HS-5 (cell line): ENCODE measurements around the gene GRIN1.
"Not testable (repeated sequence)": the region's sequence is repeated elsewhere in the genome, so short reads cannot be mapped to it uniquely, and the experiment has no call there.

ENCODE experiments used
- DNase-seq: peaks from one replicate; pipeline ENCODE4 v3.0.0-alpha.2; 2012; ENCODE audit warnings: low read depth

GRIN1 gene

DNA sequence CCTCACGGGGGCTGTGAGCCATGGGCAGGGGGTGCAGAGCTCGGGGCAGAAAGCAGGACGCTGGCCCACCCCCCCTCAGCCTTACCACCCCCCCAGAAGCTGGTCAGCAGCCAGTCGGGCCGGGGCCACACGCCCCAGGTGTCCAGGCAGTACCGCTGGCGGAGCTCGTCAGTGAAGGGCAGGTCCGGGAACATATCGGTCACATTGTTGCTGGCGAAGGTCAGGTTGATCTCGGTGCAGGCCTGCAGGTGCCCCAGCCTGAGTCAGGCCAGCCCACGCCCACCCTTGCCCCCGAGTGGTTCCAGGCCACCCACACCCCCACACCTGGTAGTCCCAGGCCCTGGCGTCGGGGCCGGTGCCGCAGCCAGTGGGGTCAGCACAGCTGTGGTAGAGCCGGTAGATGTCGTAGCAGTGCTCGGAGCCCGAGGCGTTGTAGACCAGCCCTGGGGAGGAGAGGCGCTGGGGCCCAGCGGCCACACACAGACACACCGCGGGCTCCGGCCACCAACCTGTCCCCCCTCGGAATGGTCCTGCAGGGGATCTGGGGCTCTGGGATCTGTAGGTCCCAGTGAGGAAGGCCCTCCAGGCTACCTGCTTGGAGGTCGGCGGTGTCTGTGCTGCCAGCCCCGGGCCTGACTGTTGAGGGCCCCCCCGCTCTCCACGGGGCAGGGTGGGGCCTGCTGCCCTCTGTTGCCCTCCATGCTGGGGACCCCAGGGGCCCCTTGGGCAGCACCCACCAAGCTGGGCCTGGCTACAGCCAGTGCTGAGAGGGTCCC lies 27.0 kb upstream of the GRIN1 start:
- no peak for DNase-seq

DNA sequence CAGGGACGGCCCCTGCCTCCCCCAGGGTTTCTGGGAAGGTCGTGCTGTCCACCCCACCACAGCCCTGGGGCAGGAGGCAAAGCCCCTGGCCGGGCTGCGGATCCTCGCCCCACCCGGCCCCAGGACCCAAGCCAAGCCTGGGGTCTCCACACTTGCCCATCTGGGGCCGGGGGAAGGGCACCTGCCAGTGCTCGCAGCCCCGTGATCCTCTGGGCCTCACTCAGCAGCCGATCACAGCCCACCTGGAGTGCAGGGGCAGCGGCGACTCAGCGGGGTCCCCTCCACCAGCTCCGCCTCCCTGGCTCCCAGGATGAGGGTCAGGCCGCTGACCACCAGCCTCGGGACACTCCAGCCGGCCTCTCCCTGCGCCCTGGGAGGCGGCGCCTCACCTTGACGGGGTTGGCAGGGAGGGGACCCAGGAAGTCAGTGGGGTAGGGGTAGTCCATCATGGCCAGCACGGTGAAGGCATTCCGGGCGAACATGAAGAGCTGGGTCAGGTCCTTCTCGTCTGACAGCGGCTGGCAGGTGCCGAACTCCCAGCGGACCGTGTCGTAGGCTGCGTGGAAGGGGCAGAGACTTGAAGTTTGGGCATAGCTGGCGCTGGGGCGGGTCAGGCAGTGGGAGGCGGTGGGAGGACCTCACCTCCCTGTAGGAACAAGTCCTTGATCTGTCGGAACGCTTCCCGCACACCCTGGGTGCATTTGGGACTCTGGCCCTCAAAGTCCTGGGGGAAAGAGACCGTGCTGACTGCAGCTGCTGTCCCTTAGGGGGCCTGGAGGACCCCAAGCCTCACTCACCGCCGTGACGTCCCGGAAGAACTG lies 26.2 kb upstream of the GRIN1 start:
- DNase-seq: no peak

DNA sequence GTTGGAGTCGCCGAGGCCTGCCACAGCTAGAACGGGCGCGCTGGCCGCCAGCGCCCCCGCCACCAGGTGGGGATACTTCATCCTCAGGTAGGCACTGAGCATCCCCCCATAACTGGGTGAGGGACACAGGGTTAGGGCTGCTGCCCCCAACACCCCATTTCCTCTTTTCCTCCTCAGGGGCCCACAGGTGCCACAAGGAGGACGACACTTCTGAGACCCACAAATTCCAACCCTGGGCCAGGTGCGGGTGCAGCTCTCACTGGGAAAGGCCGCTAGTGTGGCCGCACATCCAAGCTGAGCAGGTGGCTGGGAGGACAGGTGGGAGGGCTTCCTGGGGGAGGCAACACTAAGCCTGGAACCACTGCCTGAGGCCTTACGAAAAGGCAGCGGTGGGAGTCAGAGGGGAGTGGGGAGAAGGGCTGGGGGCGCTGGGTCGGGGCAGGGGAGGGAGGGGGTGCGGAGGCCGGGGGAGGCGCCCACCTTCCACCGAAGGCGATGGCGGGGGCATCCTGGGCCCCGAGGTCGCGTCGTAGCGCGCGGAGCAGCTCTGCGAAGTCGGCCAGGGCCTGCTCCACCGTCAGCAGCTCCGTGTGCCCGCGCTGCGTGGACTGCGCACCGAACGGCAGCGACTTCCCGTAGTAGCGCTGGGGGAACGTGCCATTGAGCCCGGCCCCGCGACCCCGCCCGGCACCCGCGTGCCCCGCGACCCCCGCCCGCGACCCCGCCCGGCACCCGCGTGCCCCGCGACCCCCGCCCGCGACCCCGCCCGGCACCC lies 25.4 kb upstream of the GRIN1 start:
- DNase-seq: no peak

DNA sequence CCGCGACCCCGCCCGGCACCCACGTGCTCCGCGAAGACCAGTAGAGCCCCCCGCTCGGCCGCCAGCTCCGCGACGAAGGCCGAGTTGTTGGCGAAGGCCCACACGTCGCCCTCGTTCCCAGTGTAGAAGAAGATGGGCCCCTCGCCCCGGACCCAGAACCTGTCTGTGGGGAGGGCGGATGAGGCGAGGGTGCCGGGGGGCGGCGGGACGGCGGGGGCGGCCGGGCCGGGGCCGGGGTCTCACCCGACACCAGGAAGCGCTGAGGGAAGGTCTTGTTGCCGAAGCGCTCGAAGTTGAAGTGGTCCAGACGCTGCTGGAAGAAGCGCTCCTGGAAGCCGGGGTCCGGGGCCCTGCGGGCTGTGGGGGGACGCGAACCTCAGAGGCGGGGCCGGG lies 24.7 kb upstream of the GRIN1 start:
- DNase-seq: no peak

DNA sequence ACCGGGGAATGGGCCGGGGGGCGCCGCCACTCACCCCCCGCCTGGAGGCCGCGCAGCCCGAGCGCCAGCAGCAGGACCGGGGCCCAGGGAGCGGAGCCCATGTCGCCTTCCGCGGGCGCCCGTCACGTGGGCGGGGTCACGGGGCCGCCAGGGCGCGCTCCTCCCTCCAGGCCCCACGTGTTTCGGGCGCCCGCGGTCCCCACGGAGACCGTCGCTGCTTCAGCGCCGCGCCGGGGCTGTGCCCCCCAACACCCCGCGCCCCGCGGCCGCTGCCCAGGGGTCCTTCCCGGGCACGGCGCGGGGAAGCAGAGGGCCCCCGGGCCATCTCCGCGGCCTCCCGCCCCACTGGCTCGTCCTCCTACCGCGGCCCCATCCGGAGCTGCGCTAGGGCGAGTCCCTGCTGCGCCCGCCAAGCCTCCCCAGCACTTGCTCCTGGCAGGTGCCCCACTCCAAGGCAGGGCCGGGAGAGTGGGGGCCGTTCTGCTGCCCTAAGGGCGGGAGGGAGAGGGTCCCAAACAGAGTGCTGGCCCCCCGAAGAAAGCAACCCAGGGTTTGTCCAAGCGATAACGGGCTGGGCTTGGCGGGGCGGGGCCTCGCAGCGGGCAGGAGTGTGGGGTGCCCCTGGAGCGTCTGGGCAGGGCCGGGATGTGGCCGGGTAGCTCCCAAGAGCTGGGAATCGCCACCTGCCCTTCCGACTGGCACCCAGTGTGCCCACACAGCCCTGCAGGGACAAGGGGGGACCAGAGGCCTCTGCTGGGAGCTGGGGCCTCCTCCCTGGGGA lies 24.2 kb upstream of the GRIN1 start, which contains the start of gene DPP7:
TSS of gene DPP7 (minus strand) at position 121 of the 781 bp plus-strand sequence. CDS start at position 101, 20 bp downstream.
- DNase-seq: no peak

DNA sequence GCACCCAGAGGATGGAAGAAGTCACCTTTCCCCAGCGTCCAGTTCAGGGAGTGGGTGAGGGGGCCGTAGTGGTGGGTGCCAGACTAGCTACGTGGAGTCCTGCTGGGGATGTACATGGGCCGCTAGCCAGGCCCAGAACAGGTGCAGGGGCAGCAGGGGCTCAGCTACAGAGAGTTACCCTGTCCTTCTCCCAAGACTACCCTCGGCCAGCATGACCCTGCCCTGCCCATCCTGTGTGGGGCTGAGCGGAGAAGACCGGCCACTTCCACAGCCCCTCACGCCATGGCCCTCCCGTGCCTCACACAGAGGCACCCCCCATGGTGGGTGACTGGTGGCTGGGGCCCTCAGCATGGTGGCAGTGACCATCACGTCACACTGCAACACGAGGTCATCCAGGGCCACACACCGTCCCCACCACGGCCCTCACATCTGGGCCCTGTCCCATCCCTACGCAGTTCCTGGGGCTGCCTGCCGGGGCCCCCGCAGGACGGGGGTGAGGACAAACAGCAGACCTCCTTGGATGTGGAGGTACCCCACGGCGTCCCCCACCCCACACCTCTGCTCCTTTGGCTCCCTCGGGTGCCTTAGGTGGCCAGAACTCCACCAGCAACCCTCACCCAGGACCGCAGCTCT lies 23.4 kb upstream of the GRIN1 start:
- DNase-seq: no peak

DNA sequence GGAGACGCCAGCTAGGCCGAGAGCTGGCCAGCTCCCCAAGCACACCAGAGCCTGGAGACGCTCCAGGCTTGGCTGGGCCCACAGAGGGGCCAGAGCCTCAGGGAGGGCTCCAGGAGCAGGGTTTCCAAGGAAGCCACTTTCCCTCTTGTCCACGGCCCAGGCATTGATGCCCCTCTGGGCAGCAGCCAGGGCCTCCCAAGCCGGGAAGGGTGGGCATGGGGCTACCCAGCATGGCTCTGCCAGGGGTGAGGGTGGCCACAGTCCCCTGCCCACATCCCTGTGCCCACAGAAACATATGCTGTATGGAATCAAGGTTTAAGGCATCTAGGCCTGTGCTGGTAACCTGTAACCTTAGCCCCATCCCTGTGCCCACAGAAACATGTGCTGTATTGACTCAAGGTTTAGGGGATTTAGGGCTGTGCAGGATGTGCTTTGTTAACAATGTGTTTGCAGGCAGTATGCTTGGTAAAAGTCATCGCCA lies 22.9 kb upstream of the GRIN1 start:
- no peak for DNase-seq

DNA sequence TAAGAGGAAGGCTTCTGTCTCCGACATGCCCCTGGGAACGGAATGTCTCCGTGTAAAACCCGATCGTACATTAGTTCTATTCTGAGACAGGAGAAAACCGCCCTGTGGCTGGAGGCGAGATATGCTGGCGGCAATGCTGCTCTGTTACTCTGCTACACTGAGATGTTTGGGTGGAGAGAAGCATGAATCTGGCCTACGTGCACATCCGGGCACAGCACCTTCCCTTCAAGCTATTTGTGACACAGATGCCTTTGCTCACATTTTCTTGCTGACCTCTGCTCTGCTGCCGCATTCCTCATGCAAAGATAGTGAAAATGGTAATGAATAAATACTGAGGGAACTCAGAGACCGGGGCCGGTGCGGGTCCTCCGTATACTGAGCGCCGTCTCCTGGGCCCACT lies 22.2 kb upstream of the GRIN1 start:
- DNase-seq: no peak

DNA sequence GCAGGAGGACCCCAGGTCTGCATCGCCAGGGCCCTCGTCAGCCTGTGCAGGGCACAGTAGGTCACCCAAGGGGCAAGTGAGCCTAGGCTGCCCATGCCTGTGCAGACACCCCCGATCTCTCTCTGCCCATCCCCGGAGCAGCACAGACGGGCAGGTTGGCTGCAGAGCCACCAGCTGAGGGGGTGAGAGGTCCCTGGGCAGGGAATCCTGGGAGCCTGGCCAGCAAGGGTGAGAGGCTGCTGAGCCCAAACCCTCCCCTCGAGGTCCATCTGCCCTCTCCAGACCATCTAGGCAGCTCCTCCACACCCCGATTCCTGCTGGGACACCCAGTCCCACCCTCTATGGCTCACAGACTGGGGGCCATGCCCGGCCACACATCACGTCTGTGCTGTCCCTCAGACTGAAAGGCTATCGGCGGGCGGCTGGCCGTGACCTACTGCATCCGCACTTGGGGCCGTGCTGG lies 21.7 kb upstream of the GRIN1 start:
- no peak for DNase-seq

DNA sequence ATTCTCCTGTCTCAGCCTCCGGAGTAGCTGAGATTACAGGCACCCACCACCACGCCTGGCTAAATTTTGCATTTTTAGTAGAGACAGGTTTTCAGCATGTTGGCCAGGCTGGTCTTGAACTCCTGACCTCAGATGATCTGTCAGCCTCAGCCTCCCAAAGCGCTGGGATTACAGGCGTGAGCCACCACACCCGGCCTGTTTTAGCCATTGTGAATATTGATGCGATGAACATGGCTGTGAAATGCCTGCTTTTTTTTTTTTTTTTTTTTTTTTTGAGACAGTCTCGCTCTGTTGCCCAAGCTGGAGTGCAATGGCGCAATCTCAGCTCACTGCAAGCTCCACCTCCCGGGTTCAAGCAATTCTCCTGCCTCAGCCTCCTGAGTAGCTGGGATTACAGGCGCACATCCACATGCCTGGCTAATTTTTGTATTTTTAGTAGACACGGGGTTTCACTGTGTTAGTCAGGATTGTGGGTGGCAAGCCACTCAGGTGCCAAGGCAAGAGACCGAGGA lies 20.8 kb upstream of the GRIN1 start:
- not testable (repeated sequence) for DNase-seq

DNA sequence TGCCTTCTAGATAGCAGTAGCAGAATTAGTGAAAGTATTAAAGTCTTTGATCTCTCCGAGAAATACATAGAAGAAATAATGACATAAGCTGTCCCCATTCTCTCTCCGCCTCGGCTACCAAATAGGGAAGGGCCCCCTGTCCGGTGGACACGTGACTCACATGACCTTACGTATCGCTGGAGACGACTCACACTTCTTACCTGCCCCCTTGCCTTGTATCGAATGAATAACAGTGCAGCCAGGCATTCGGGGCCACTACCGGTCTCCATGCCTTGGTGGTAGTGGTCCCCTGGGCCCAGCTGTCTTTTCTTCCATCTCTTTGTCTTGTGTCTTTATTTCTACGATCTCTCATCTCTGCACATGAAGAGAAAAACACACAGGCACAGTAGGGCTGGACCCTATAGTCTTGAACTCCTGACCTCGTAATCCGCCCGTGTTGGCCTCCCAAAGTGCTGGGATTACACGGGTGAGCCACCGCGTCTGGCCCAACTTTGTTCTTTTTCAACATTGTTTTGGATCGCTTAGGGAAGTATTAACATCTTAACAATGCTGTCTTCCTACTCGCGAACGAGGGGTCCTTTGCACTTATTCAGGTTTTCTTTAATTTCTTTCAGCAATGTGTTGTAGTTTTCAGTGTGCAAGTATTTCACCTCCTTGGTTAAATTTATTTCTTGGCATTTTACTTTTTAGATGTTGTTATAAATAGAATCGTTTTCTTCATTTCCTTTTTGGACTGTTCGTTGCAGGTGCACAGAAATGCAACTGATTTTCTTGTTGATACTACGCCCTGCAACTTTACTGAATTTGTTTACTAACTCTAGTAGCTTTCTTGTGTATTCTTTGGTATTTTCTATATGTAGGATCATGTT lies 16.8 kb upstream of the GRIN1 start:
- not testable (repeated sequence) for DNase-seq

DNA sequence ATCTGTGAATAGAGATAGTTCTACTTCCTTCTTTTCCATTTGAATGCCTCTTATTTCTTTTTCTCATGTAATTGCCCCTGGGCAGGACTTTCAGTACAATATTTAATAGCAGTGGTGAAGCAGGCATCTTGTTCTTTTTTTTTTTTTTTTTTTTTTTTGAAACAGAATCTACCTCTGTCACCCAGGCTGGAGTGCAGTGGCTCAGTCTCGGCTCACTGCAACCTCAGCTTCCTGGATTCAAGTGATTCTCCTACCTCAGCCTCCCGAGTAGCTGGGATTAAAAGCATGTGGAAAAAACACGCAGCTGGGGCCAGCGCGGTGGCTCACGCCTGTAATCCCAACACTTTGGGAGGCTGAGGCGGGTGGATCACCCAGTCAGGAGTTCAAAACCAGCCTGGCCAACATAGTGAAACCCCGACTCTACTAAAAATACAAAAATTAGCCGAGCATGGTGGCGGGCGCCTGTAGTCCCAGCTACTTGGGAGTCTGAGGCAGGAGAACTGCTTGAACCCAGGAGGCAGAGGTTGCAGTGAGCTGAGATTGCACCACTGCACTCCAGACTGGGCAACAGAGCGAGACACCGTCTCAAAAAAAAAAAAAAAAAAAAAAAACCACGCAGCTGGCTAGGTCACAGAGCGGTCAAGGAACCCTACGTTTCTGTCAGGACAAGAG lies 16.0 kb upstream of the GRIN1 start:
- not testable (repeated sequence) for DNase-seq

DNA sequence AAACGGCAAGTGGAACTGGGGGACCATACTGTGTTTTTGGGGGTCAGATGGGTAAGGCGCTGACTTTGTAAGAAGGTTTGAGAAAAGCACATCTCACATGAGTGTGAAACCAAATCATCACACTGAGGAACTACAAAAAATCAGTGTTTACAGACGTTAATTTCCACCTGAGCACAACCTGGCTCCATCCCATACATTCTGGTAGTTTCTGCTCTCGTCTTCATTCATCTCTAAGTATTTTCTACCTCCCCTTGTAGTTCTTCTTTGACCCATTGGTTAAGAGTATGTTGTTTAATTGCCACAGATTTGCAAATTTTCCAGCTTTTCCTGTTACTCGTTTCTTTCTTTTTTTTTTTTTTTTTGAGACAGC lies 15.5 kb upstream of the GRIN1 start:
- no peak for DNase-seq

DNA sequence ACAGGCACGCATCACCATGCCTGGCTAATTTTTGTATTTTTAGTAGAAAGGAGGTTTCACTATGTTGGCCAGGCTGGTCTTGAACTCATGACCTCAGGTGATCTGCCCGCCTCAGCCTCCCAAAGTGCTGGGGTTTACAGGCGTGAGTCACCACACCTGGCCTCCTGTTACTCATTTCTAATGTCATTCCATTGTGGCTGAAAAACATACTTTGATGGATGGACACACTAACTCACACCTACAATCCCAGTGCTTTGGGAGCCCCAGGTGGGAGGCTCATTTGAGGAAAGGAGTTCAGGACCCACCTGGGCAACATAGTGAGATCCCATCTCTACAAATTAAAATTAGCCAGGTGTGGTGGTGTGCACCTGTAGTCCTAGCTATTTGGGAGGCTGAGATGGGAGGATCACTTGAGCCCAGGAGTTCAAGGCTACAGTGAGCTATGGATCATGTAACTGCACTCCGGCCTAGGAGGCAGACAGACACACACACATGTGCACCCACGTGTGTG lies 14.9 kb upstream of the GRIN1 start:
- not testable (repeated sequence) for DNase-seq

DNA sequence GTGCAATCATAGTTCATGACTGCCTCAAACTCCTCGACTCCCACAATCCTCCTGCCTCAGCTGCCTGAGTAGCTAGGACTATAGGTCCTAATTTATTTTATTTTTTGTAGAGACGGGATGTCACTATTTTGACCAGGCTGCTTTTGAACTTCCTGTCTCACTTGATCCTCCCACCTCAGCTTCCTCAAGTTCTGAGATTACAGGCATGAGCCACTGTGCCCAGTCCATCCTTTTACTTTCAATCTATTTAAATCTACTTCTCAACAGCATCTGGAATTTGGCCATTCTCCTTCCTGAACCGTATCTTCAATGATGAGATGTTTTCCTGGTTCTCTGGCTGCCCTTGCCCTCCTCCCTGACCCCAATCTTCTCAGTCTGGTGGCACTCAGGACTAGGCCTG lies 12.2 kb upstream of the GRIN1 start:
- no peak for DNase-seq

DNA sequence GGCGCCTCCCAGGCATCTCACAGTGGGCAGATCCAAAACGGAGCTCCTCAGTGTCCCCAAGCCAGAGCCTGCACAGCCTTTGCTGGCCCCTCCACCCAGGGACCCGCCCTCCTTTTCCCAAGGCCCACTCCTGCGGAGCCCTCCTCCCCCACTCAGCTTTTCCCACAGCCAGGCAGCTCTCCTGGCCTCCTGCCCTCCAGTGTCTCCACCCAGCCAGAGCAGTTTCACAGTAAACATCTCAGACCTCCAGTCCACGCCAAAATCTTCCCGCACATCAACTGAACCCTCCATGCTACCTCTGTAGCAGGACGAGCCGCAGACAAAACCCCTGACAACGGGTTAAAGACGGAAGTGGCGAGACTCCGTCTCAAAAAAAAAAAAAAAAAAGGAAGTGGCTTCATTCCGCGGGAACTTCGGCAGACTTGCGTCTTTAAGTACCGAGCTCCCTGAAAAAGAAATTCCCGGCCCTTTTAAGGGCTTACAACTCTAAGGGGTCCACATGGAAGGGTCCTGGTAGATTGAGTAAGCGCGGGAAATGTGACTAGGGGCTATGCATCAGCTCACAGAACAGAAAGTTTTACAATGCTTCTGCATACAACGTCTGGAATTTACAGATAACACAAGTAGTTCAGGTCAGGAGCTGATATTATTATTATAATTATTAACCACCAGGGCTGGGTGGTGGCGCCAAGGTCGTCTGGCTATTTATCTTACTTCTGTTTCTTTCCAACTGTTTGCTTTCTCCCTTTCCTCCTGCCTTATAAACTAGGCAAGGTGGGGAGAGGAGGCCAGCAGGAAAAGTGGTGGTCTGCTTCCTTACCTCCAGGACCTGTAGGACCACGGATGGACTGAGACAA lies 11.4 kb upstream of the GRIN1 start:
- no peak for DNase-seq

DNA sequence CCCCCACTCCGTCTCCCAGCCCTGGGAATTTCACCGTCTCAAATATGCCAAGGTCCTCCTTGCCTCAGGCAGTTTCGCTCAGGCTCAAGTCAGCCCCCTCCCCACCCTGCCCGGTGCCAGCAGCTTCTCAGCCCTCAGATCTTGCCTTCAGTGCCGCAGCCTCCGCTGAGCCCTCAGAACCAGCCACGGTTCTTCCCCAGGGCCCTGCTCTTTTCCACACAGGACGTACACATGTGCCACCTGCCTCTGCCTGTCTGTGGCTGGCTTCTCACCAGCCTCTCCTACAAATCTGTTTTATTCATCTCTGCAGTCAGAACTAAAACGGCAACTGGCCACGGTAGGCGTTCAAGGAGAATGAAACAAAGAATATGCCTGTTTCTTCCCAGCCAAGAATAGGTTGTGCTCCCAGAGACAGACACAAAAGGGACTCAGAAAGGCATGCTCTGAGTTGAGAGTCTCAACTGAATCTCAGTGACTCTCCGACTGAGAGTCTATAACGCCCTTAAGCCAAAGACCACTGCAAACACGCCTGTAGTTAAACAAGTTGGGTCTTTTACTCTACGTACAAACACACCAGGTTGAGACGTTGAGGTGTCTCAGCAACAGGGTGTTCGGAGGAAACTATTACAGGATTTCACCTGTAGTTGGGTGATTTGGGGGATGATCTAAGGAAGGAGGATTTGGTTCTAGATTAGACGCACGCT lies 10.6 kb upstream of the GRIN1 start:
- no peak for DNase-seq
